B cell (primary cell): ENCODE results near the gene NDUFV2.

Experiments used
- EZH2 ChIP-seq: IDR thresholded peaks from 2 replicates; pipeline ENCODE4 v1.6.1; 2012; ENCODE audit warnings: borderline replicate concordance, low read depth, mild to moderate bottlenecking, moderate library complexity, low read length; ENCODE audit not compliant: insufficient read depth, poor library complexity, severe bottlenecking
- TF ChIP-seq, protein P1 (sequence below): fragments of 200-600 bp; IDR thresholded peaks from one replicate; pipeline ENCODE4 v1.8.0; 2022; ENCODE audit warnings: antibody characterized with exemption, mild to moderate bottlenecking

DNA sequence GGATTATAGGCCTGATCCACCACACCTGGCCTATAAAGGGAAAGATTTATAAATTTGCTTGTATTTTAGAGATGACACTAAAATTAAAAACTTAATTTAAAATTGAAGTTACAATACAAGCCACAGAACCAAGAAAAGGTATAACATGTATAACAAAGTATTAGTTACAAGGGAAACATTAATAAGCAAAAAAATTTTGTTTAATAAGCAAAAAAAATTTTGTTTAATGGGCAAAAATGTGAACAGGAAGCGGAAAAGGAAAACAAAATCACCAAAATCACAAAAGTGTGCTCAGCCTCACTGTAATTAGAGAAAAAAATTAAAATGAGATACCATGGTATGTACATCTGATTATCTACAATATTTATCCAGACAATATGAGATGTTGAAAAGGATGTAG, 15.9 kb upstream of the NDUFV2 start:
- TF ChIP-seq, protein P1, sequence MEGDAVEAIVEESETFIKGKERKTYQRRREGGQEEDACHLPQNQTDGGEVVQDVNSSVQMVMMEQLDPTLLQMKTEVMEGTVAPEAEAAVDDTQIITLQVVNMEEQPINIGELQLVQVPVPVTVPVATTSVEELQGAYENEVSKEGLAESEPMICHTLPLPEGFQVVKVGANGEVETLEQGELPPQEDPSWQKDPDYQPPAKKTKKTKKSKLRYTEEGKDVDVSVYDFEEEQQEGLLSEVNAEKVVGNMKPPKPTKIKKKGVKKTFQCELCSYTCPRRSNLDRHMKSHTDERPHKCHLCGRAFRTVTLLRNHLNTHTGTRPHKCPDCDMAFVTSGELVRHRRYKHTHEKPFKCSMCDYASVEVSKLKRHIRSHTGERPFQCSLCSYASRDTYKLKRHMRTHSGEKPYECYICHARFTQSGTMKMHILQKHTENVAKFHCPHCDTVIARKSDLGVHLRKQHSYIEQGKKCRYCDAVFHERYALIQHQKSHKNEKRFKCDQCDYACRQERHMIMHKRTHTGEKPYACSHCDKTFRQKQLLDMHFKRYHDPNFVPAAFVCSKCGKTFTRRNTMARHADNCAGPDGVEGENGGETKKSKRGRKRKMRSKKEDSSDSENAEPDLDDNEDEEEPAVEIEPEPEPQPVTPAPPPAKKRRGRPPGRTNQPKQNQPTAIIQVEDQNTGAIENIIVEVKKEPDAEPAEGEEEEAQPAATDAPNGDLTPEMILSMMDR: no peak
- TF ChIP-seq EZH2: no peak
